SK-N-SH treated with all-trans-retinoic acid at 6 μM for 48 hours (cell line): ENCODE measurements around the gene PDRG1.

ENCODE experiments used
- BACH2 ChIP-seq: fragments of 250-450 bp; sonication (Bioruptor Pico); IDR thresholded peaks from 2 replicates; pipeline ENCODE4 v1.9.0; 2021; ENCODE audit warnings: mild to moderate bottlenecking, borderline replicate concordance
- CSDC2 ChIP-seq: fragments of 250-450 bp; sonication (Bioruptor Pico); IDR thresholded peaks from 2 replicates; pipeline ENCODE4 v1.5.0; 2020; ENCODE audit warnings: mild to moderate bottlenecking, moderate library complexity
- ESRRG ChIP-seq: fragments of 250-450 bp; sonication (Bioruptor Pico); IDR thresholded peaks from 2 replicates; pipeline ENCODE4 v1.6.1; 2021; ENCODE audit warnings: mild to moderate bottlenecking
- OSR1 ChIP-seq: fragments of 250-450 bp; sonication (Bioruptor Pico); IDR thresholded peaks from 2 replicates; pipeline ENCODE4 v1.8.0; 2022; ENCODE audit warnings: moderate library complexity, mild to moderate bottlenecking, inconsistent platforms
- TCF4 ChIP-seq: fragments of 250-450 bp; sonication (Bioruptor Pico); IDR thresholded peaks from 2 replicates; pipeline ENCODE4 v1.8.0; 2021; ENCODE audit warnings: mild to moderate bottlenecking, moderate library complexity, borderline replicate concordance
- ZFP3 ChIP-seq: fragments of 250-450 bp; sonication (Bioruptor Pico); IDR thresholded peaks from 2 replicates; pipeline ENCODE4 v1.5.0; 2020; ENCODE audit warnings: mild to moderate bottlenecking, moderate library complexity
- ZFP30 ChIP-seq: fragments of 450-650 bp; formaldehyde crosslinking; IDR thresholded peaks from 2 replicates; pipeline ENCODE4 v1.5.0; 2022; ENCODE audit warnings: mild to moderate bottlenecking, moderate library complexity
- ZNF565 ChIP-seq: fragments of 450-650 bp; formaldehyde crosslinking; conservative IDR thresholded peaks from 2 replicates; pipeline ENCODE4 v1.5.0; 2020; ENCODE audit warnings: low read depth, mild to moderate bottlenecking, moderate library complexity
- ZNF70 ChIP-seq: fragments of 450-650 bp; formaldehyde crosslinking; IDR thresholded peaks from 2 replicates; pipeline ENCODE4 v1.5.0; 2020; ENCODE audit warnings: mild to moderate bottlenecking, moderate library complexity
- ZNF8 ChIP-seq: fragments of 450-650 bp; formaldehyde crosslinking; IDR thresholded peaks from 2 replicates; pipeline ENCODE4 v1.5.0; 2020; ENCODE audit warnings: mild to moderate bottlenecking, moderate library complexity
- TF ChIP-seq, protein P1 (sequence below): fragments of 250-450 bp; sonication (Bioruptor Pico); IDR thresholded peaks from 2 replicates; pipeline ENCODE4 v1.5.0; 2020; ENCODE audit warnings: mild to moderate bottlenecking, moderate library complexity
- TF ChIP-seq, protein P2 (sequence below): fragments of 250-450 bp; sonication (Bioruptor Pico); IDR thresholded peaks from 2 replicates; pipeline ENCODE4 v1.8.0; 2021; ENCODE audit warnings: low read depth, mild to moderate bottlenecking, moderate library complexity, borderline replicate concordance
- TF ChIP-seq, protein P3 (sequence below): fragments of 250-450 bp; sonication (Bioruptor Pico); IDR thresholded peaks from 2 replicates; pipeline ENCODE4 v1.8.0; 2020; ENCODE audit warnings: mild to moderate bottlenecking, moderate library complexity, borderline replicate concordance
- TF ChIP-seq, protein P4 (sequence below): fragments of 250-450 bp; sonication (Bioruptor Pico); IDR thresholded peaks from 2 replicates; pipeline ENCODE4 v1.5.1; 2020; ENCODE audit warnings: low read depth, mild to moderate bottlenecking, moderate library complexity

DNA sequence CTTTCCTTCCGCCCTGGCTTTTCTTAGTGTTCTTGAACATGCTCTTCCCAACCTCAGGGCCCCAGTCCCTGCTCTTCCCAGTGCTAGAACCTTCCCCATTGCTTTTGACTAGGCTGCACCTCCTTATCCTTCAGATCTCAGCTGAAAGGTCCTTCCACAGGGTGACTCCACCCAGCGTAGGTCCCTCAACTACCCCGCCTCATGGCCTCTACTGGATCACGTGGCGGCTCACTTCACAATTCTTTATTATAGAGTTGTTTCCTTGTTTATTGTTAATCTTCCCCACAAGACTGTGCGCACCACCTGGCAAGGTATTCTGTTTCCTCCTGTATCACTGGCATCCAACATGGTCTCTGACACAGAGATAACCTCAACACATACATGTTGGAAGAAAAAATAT, 50.2 kb downstream of the PDRG1 start:
- TF ChIP-seq OSR1 (no peak), ZFP30 (CRISPR knock-in tag) (no peak), ZFP3 (CRISPR knock-in tag) (no peak), BACH2 (CRISPR knock-in tag) (no peak), ZNF8 (CRISPR knock-in tag) (no peak), ZNF565 (no peak), ZNF70 (no peak), ESRRG (no peak), CSDC2 (CRISPR knock-in tag) (no peak), TCF4 (no peak)
- TF ChIP-seq, protein P1, sequence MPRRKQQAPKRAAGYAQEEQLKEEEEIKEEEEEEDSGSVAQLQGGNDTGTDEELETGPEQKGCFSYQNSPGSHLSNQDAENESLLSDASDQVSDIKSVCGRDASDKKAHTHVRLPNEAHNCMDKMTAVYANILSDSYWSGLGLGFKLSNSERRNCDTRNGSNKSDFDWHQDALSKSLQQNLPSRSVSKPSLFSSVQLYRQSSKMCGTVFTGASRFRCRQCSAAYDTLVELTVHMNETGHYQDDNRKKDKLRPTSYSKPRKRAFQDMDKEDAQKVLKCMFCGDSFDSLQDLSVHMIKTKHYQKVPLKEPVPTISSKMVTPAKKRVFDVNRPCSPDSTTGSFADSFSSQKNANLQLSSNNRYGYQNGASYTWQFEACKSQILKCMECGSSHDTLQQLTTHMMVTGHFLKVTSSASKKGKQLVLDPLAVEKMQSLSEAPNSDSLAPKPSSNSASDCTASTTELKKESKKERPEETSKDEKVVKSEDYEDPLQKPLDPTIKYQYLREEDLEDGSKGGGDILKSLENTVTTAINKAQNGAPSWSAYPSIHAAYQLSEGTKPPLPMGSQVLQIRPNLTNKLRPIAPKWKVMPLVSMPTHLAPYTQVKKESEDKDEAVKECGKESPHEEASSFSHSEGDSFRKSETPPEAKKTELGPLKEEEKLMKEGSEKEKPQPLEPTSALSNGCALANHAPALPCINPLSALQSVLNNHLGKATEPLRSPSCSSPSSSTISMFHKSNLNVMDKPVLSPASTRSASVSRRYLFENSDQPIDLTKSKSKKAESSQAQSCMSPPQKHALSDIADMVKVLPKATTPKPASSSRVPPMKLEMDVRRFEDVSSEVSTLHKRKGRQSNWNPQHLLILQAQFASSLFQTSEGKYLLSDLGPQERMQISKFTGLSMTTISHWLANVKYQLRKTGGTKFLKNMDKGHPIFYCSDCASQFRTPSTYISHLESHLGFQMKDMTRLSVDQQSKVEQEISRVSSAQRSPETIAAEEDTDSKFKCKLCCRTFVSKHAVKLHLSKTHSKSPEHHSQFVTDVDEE (CRISPR knock-in tag), result no peak
- TF ChIP-seq, protein P2, sequence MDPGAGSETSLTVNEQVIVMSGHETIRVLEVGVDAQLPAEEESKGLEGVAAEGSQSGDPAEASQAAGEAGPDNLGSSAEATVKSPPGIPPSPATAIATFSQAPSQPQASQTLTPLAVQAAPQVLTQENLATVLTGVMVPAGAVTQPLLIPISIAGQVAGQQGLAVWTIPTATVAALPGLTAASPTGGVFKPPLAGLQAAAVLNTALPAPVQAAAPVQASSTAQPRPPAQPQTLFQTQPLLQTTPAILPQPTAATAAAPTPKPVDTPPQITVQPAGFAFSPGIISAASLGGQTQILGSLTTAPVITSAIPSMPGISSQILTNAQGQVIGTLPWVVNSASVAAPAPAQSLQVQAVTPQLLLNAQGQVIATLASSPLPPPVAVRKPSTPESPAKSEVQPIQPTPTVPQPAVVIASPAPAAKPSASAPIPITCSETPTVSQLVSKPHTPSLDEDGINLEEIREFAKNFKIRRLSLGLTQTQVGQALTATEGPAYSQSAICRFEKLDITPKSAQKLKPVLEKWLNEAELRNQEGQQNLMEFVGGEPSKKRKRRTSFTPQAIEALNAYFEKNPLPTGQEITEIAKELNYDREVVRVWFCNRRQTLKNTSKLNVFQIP (CRISPR knock-in tag), result no peak
- TF ChIP-seq, protein P3, sequence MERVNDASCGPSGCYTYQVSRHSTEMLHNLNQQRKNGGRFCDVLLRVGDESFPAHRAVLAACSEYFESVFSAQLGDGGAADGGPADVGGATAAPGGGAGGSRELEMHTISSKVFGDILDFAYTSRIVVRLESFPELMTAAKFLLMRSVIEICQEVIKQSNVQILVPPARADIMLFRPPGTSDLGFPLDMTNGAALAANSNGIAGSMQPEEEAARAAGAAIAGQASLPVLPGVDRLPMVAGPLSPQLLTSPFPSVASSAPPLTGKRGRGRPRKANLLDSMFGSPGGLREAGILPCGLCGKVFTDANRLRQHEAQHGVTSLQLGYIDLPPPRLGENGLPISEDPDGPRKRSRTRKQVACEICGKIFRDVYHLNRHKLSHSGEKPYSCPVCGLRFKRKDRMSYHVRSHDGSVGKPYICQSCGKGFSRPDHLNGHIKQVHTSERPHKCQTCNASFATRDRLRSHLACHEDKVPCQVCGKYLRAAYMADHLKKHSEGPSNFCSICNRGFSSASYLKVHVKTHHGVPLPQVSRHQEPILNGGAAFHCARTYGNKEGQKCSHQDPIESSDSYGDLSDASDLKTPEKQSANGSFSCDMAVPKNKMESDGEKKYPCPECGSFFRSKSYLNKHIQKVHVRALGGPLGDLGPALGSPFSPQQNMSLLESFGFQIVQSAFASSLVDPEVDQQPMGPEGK (CRISPR knock-in tag), result no peak
- TF ChIP-seq, protein P4, sequence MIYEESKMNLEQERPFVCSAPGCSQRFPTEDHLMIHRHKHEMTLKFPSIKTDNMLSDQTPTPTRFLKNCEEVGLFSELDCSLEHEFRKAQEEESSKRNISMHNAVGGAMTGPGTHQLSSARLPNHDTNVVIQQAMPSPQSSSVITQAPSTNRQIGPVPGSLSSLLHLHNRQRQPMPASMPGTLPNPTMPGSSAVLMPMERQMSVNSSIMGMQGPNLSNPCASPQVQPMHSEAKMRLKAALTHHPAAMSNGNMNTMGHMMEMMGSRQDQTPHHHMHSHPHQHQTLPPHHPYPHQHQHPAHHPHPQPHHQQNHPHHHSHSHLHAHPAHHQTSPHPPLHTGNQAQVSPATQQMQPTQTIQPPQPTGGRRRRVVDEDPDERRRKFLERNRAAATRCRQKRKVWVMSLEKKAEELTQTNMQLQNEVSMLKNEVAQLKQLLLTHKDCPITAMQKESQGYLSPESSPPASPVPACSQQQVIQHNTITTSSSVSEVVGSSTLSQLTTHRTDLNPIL, result no peak
